ENCODE measurements around the gene TAB2. TPM values are rescaled to one million over a fixed set of nuclear protein-coding genes. Genes with fewer than 3 reads are reported as not detected.
A peak's percentile ranks its signal among the peaks of the same experiment; 100 is the strongest.

The TAB2 gene
- total RNA-seq, 2 donors from 2014 or later, result 25.7 to 26.2 TPM

DNA sequence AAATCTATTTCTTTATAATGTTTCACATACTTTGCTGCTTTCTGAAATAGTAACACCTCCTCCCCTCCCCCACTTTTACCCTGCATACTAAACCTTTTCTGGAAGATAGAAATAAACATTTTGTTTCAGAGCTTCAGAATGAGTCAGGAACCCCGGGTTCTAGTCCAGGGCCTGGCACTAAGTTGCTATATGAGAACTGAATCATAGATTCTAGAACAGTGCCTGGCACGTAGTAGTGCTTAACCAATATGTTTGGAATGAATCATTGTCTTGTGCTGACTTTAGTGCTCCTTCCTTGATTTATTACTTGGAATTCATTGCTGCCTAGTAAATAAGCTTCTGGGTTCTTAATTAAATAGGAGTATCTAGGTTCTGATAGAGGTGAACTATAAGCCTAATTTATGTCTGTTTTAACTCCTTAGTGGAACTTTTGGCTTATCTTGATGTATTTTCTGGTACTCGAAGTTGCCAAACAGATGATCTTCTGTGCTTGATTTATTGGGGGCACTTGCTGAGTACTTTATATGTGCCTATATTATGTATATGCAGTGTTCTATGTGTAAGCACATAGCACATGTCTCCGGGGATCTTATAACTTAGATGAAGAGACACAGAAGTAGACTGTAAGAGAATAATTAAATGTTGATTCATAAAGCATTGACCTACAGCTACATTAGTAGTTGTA, 18.6 kb downstream of the TAB2 start:
- Histone ChIP-seq H3K27me3 (no peaks in the 10 kb centered on the region), H3K4me1 (peaks cover 65% of the 10 kb centered on the region), H3K9me3 (no peaks in the 10 kb centered on the region), H3K36me3 (replicated peaks in 1 of 2; ENCODE audit: insufficient read depth in 1 of 2, low read depth in 2 of 2) (no peaks in the 10 kb centered on the region), H3K27ac (peak overlapping the region in 3 of 4 donors; percentile 10 to 37 (median 28)), H3K4me3 (no peak overlapping the region)
- TF ChIP-seq POLR2A (IDR thresholded peaks at IDR 0.05), result no peak
- TF ChIP-seq, protein P1, sequence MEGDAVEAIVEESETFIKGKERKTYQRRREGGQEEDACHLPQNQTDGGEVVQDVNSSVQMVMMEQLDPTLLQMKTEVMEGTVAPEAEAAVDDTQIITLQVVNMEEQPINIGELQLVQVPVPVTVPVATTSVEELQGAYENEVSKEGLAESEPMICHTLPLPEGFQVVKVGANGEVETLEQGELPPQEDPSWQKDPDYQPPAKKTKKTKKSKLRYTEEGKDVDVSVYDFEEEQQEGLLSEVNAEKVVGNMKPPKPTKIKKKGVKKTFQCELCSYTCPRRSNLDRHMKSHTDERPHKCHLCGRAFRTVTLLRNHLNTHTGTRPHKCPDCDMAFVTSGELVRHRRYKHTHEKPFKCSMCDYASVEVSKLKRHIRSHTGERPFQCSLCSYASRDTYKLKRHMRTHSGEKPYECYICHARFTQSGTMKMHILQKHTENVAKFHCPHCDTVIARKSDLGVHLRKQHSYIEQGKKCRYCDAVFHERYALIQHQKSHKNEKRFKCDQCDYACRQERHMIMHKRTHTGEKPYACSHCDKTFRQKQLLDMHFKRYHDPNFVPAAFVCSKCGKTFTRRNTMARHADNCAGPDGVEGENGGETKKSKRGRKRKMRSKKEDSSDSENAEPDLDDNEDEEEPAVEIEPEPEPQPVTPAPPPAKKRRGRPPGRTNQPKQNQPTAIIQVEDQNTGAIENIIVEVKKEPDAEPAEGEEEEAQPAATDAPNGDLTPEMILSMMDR (IDR thresholded peaks at IDR 0.05), result no peak
- no peak for ATAC-seq
- intact Hi-C loops (cut with DNase I), result no loop called here
- DNase-seq, result no peak
- WGBS, 2 donors, result 44 to 57% methylated on average over 4 of the region's 4 CpGs

DNA sequence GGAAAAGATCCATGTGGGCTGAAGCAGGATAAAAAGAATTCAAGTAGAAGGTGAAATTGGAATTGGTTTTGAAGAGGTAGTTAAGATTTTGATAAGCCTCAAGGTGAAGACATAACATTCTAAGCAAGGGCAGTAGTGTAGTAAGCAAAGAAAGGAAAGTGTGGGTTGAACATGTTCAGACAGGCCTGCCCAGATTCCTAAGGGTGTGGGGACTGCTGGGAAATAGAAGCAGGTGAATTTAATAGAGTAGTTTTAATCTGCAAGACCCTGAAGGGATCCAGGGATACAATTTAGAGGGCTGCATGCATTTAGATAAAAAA, 19.1 kb downstream of the TAB2 start:
- Histone ChIP-seq H3K27ac (peak overlapping the region in 2 of 4 donors; percentile 10 to 28), H3K4me3 (no peak overlapping the region)
- peak; percentile 33 for ATAC-seq

DNA sequence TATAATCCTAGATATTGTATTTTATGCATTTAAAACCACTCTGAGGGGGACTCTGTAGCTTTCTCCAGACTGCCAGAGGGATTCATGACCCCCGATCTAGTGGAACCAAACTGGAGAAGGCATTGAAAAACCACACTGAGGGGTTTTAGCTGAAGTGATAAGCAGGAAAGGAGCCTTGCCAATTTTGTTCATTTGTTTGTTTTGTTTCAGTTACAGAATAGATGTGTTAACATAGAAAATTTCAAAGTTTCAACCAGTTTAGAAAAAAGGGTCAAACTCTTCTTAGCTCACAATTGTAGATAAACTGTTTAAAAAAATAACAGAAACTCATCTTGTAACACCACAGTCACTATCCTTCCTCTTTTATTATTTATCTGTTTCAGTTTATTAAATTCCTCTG, 19.8 kb downstream of the TAB2 start:
- no peak for TF ChIP-seq POLR2A (IDR thresholded peaks at IDR 0.05)
- TF ChIP-seq, protein P1 (IDR thresholded peaks at IDR 0.05), result no peak
- no peaks in the 10 kb centered on the region for H3K36me3 ChIP-seq (replicated peaks in 1 of 2; ENCODE audit: insufficient read depth in 1 of 2, low read depth in 2 of 2)
- H3K27me3 ChIP-seq, result no peaks in the 10 kb centered on the region
- no peak for ATAC-seq
- WGBS, 2 donors, result 27 to 37% methylated on average over 1 of the region's 1 CpG
- no peaks in the 10 kb centered on the region for H3K9me3 ChIP-seq
- intact Hi-C loops (cut with DNase I), result no loop called here
- DNase-seq, result no peak
- H3K4me1 ChIP-seq, result peaks cover 59% of the 10 kb centered on the region
- no peak overlapping the region for H3K4me3 ChIP-seq
- H3K27ac ChIP-seq, result no peak overlapping the region

More for the DNA sequence above, 19.1 kb downstream of the TAB2 start:
- no peaks in the 10 kb centered on the region for H3K36me3 ChIP-seq (replicated peaks in 1 of 2; ENCODE audit: insufficient read depth in 1 of 2, low read depth in 2 of 2)
- intact Hi-C loops (cut with DNase I), result no loop called here
- H3K9me3 ChIP-seq, result no peaks in the 10 kb centered on the region
- DNase-seq, result no peak
- H3K4me1 ChIP-seq, result peaks cover 63% of the 10 kb centered on the region
- H3K27me3 ChIP-seq, result no peaks in the 10 kb centered on the region
- TF ChIP-seq, protein P1 (IDR thresholded peaks at IDR 0.05), result no peak
- TF ChIP-seq POLR2A (IDR thresholded peaks at IDR 0.05), result no peak

DNA sequence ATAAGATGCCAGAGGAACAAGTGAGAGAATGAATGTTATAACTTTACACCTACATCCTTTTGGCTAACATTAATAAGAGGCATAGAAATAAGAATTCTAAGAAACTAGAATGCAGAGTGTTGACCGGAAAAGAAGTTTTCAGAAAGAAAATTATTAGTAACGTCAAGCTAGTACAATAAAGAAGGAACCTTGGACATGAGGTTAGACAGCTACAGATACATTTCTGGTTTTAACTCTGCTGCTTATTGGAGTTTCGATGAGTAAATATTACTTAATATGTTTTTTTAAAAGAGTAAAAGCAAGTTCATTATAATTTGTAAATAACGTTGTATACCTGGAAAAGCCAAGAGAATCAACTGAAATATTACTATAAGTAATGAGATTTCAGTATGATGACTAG, 22.7 kb downstream of the TAB2 start:
- TF ChIP-seq POLR2A (IDR thresholded peaks at IDR 0.05), result no peak
- TF ChIP-seq, protein P1 (IDR thresholded peaks at IDR 0.05), result no peak
- Histone ChIP-seq H3K4me1 (peaks cover 60% of the 10 kb centered on the region), H3K4me3 (no peak overlapping the region), H3K27ac (no peak overlapping the region), H3K27me3 (no peaks in the 10 kb centered on the region), H3K36me3 (replicated peaks in 1 of 2; ENCODE audit: insufficient read depth in 1 of 2, low read depth in 2 of 2) (no peaks in the 10 kb centered on the region), H3K9me3 (no peaks in the 10 kb centered on the region)
- whole genome bisulfite sequencing, 2 donors, result 76 to 82% methylated on average over 4 of the region's 4 CpGs
- intact Hi-C loops (cut with DNase I), result no loop called here
- no peak for ATAC-seq
- DNase-seq, result no peak

DNA sequence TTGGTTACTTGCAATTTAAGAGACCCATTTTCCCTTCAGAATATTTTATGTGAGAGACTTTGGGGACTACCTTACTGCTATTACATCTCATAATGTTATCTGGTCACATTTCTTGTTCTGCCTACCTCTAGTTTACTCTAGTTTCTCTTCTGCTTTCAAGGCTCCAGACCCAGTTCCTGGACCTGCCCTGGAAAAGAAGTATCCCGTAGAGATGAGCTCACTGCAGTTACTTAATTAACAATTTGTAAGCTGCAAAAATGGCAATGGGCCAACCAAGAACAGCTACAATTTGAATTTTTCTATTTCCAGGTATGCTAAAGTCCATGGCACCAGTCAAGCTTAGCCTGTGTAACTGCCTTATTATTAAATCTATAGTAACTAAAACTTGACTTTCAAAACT, 25.0 kb downstream of the TAB2 start:
- H3K9me3 ChIP-seq, result no peaks in the 10 kb centered on the region

More for the DNA sequence above, 25.0 kb downstream of the TAB2 start:
- no peak for DNase-seq
- H3K4me1 ChIP-seq, result peaks cover 41% of the 10 kb centered on the region
- H3K27ac ChIP-seq, result no peak overlapping the region
- WGBS, 2 donors, result 40 to 50% methylated on average over 1 of the region's 1 CpG
- TF ChIP-seq, protein P1 (IDR thresholded peaks at IDR 0.05), result no peak
- no peak for TF ChIP-seq POLR2A (IDR thresholded peaks at IDR 0.05)
- ATAC-seq, result no peak
- intact Hi-C loops (cut with DNase I), result no loop called here
- H3K4me3 ChIP-seq, result no peak overlapping the region
- H3K27me3 ChIP-seq, result no peaks in the 10 kb centered on the region
- no peaks in the 10 kb centered on the region for H3K36me3 ChIP-seq (replicated peaks in 1 of 2; ENCODE audit: insufficient read depth in 1 of 2, low read depth in 2 of 2)

Data from body of pancreas (tissue), 4 donors.